ENCODE data around the gene KLHL6.
"Not testable (repeated sequence)": the region's sequence is repeated elsewhere in the genome, so short reads cannot be mapped to it uniquely, and the experiment has no call there.

- not testable (repeated sequence) for TF ChIP-seq CTCF (IDR thresholded peaks at IDR 0.05); POLR2AphosphoS5 (IDR thresholded peaks at IDR 0.05; ENCODE audit: low read depth, low read length)
- TF ChIP-seq, protein P1, sequence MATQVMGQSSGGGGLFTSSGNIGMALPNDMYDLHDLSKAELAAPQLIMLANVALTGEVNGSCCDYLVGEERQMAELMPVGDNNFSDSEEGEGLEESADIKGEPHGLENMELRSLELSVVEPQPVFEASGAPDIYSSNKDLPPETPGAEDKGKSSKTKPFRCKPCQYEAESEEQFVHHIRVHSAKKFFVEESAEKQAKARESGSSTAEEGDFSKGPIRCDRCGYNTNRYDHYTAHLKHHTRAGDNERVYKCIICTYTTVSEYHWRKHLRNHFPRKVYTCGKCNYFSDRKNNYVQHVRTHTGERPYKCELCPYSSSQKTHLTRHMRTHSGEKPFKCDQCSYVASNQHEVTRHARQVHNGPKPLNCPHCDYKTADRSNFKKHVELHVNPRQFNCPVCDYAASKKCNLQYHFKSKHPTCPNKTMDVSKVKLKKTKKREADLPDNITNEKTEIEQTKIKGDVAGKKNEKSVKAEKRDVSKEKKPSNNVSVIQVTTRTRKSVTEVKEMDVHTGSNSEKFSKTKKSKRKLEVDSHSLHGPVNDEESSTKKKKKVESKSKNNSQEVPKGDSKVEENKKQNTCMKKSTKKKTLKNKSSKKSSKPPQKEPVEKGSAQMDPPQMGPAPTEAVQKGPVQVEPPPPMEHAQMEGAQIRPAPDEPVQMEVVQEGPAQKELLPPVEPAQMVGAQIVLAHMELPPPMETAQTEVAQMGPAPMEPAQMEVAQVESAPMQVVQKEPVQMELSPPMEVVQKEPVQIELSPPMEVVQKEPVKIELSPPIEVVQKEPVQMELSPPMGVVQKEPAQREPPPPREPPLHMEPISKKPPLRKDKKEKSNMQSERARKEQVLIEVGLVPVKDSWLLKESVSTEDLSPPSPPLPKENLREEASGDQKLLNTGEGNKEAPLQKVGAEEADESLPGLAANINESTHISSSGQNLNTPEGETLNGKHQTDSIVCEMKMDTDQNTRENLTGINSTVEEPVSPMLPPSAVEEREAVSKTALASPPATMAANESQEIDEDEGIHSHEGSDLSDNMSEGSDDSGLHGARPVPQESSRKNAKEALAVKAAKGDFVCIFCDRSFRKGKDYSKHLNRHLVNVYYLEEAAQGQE (IDR thresholded peaks at IDR 0.05; ENCODE audit: insufficient read depth in 1 of 2, low read depth in 2 of 2, low read length in 1 of 2): not testable (repeated sequence)
Measured at GRCh38 chr3:183520741-183521556, 34.6 kb downstream of the KLHL6 start.
